Measurements from ENCODE around the gene CPT1B.

- TF ChIP-seq CTCF (conservative IDR thresholded peaks at IDR 0.05; ENCODE audit: low read length) (no peak), EZH2phosphoT487 (IDR thresholded peaks at IDR 0.05; ENCODE audit: borderline replicate concordance, low read depth, low read length) (no peak)
Measured at GRCh38 chr22:50532824-50533796, 45.1 kb downstream of the CPT1B start.

Data from OCI-LY7 (cell line).